ENCODE results near the gene MINAR1.

Gene MINAR1

GRCh38 chr15:79437275-79438000 is 5.3 kb downstream of the MINAR1 start:
- H3K9ac ChIP-seq (ENCODE audit: low read depth, low read length, poor library complexity, severe bottlenecking), result no peak overlapping the region
- no peaks in the 10 kb centered on the region for H3F3A ChIP-seq (ENCODE audit: low read depth)
- H3K9me2 ChIP-seq (replicated peaks; ENCODE audit: low read depth, low read length), result no peaks in the 10 kb centered on the region
- H3K4me1 ChIP-seq (ENCODE audit: insufficient read depth, low read length, poor library complexity, severe bottlenecking), result no peaks in the 10 kb centered on the region
- no peak for TF ChIP-seq CTCF (conservative IDR thresholded peaks at IDR 0.05; ENCODE audit: low read length)
- H4K20me1 ChIP-seq (ENCODE audit: insufficient read depth, low read length, poor library complexity, severe bottlenecking), result no peaks in the 10 kb centered on the region
- H3K36me3 ChIP-seq (ENCODE audit: insufficient read depth, low read length), result no peaks in the 10 kb centered on the region
- no peak overlapping the region for H3K4me2 ChIP-seq (ENCODE audit: low read depth, low read length, poor library complexity, severe bottlenecking)
- H3K27me3 ChIP-seq (ENCODE audit: insufficient read depth, low read length, poor library complexity, severe bottlenecking), result no peaks in the 10 kb centered on the region
- no peaks in the 10 kb centered on the region for H3K79me2 ChIP-seq (ENCODE audit: insufficient read depth, low read length)
- H3K9me3 ChIP-seq (ENCODE audit: insufficient read depth, low read depth, low read length), result no peaks in the 10 kb centered on the region
- no peak overlapping the region for H2AFZ ChIP-seq (ENCODE audit: low read length)
- no peak overlapping the region for H3K4me3 ChIP-seq (ENCODE audit: low read length, poor library complexity, severe bottlenecking)

- Histone ChIP-seq H3K4me2 (ENCODE audit: low read depth, low read length, poor library complexity, severe bottlenecking) (no peak overlapping the region), H2AFZ (ENCODE audit: low read length) (no peak overlapping the region), H3F3A (ENCODE audit: low read depth) (no peaks in the 10 kb centered on the region), H3K27me3 (ENCODE audit: insufficient read depth, low read length, poor library complexity, severe bottlenecking) (no peaks in the 10 kb centered on the region), H3K9me3 (ENCODE audit: insufficient read depth, low read depth, low read length) (no peaks in the 10 kb centered on the region), H3K4me3 (ENCODE audit: low read length, poor library complexity, severe bottlenecking) (no peak overlapping the region), H4K20me1 (ENCODE audit: insufficient read depth, low read length, poor library complexity, severe bottlenecking) (no peaks in the 10 kb centered on the region), H3K9ac (ENCODE audit: low read depth, low read length, poor library complexity, severe bottlenecking) (no peak overlapping the region), H3K4me1 (ENCODE audit: insufficient read depth, low read length, poor library complexity, severe bottlenecking) (no peaks in the 10 kb centered on the region), H3K9me2 (replicated peaks; ENCODE audit: low read depth, low read length) (no peaks in the 10 kb centered on the region), H3K36me3 (ENCODE audit: insufficient read depth, low read length) (no peaks in the 10 kb centered on the region), H3K79me2 (ENCODE audit: insufficient read depth, low read length) (no peaks in the 10 kb centered on the region)
- no peak for TF ChIP-seq EZH2phosphoT487 (IDR thresholded peaks at IDR 0.05; ENCODE audit: borderline replicate concordance)
- TF ChIP-seq CTCF (conservative IDR thresholded peaks at IDR 0.05; ENCODE audit: low read length), result no peak
These were observed 7.1 kb downstream of the MINAR1 start for GRCh38 chr15:79439236-79439635.

- no peak for TF ChIP-seq CTCF (conservative IDR thresholded peaks at IDR 0.05; ENCODE audit: low read length)
- no peak for TF ChIP-seq EZH2phosphoT487 (IDR thresholded peaks at IDR 0.05; ENCODE audit: borderline replicate concordance)
These were observed 8.3 kb downstream of the MINAR1 start for GRCh38 chr15:79440355-79440908.

More at GRCh38 chr15:79440355-79440908, 8.3 kb downstream of the MINAR1 start:
- no peaks in the 10 kb centered on the region for H3K9me2 ChIP-seq (replicated peaks; ENCODE audit: low read depth, low read length)
- no peak overlapping the region for H3K9ac ChIP-seq (ENCODE audit: low read depth, low read length, poor library complexity, severe bottlenecking)
- H3K4me1 ChIP-seq (ENCODE audit: insufficient read depth, low read length, poor library complexity, severe bottlenecking), result no peaks in the 10 kb centered on the region
- no peaks in the 10 kb centered on the region for H4K20me1 ChIP-seq (ENCODE audit: insufficient read depth, low read length, poor library complexity, severe bottlenecking)
- no peak overlapping the region for H3K4me2 ChIP-seq (ENCODE audit: low read depth, low read length, poor library complexity, severe bottlenecking)
- H2AFZ ChIP-seq (ENCODE audit: low read length), result no peak overlapping the region
- no peaks in the 10 kb centered on the region for H3K9me3 ChIP-seq (ENCODE audit: insufficient read depth, low read depth, low read length)
- H3K79me2 ChIP-seq (ENCODE audit: insufficient read depth, low read length), result no peaks in the 10 kb centered on the region
- no peaks in the 10 kb centered on the region for H3K27me3 ChIP-seq (ENCODE audit: insufficient read depth, low read length, poor library complexity, severe bottlenecking)
- H3K36me3 ChIP-seq (ENCODE audit: insufficient read depth, low read length), result no peaks in the 10 kb centered on the region
- H3K4me3 ChIP-seq (ENCODE audit: low read length, poor library complexity, severe bottlenecking), result no peak overlapping the region
- no peaks in the 10 kb centered on the region for H3F3A ChIP-seq (ENCODE audit: low read depth)
